HG02623 (cell line): ENCODE data around the gene CCDC74A.
"Not testable (repeated sequence)": the region's sequence is repeated elsewhere in the genome, so short reads cannot be mapped to it uniquely, and the experiment has no call there.

ENCODE experiments used
- ATAC-seq: cut with Tn5 transposase; IDR thresholded peaks from one replicate; pipeline ENCODE4 v1.9.1; 2021; ENCODE audit warnings: moderate library complexity; ENCODE audit not compliant: unreplicated experiment

The CCDC74A gene

DNA sequence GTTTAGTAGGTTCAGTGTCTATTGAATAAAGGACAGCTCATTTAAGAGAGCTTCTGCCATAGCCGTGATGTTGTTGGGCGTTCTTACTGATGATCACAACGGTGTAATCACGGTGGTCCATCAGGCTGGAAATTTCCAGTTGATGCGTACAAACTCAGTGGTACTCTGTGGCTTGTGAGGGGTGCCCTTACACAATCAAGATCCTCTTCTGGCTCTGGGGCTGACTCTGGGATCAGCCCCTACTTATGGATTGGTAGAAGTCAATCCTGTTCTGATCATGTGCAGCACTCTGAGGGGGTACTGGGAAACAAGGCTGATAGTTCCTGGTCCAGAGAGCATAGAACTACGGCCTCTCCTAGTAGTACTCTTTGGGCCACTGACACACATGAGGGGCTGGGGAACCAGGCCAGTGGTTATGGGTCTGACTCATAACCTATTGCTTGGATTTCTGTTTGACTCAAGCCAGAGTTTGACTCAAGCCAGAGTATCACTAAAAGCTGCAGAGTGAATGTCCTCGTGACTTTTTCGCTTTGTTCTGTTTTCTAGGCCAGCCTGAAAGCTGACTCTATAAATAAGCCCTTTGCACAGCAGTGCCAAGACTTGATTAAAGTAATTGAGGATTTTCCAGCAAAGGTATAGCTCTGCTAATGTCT lies 29.2 kb upstream of the CCDC74A start:
- ATAC-seq = peak; percentile 89

DNA sequence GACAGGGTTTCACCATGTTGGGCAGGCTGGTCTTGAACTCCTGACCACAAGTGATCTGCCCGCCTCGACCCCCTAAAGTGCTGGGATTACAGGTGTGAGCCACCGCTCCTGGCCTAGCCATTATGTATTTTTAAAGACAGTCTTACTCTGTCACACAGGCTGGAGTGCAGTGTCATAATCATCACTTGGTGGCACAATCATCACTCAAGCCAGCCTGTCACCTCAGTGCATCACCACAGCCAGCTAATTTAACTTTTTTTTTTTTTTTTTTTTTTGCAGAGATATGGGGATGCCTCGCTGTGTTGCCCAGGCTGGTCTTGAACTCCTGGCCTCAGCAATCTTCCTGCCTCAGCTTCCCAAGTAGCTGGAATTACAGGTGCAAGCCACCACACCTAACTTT lies 24.1 kb upstream of the CCDC74A start:
- not testable (repeated sequence) for ATAC-seq

DNA sequence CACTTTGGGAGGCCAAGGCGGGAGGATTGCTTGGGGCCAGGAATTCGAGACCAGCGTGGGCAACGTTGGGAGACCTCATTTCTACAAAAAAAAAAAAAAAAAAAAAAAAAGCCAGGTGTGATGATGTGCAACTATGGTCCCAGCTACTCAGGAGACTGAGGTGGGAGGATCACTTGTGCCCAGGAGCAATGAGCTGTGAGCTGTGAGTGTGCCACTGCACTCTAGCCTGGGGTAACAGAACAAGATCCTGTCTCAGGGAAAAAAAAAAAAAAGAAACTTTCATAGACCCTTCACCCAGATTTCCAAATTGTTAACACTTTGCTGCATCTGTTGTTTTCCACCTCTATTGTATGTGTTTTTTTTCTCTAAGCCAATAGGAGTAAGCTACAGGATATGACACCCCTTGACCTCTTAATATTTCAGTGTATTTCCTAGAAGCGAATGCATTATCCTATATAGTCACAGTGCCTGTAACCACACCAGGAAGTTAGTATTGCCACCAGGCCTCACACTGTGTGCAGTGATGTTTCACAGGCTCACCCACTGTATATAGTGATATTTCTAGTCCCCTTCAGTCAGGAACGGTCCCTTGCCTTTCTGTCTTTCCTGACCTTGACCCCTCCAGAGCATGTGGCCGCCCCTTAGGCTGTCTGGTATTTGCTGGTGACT lies 23.5 kb upstream of the CCDC74A start:
- ATAC-seq = not testable (repeated sequence)

DNA sequence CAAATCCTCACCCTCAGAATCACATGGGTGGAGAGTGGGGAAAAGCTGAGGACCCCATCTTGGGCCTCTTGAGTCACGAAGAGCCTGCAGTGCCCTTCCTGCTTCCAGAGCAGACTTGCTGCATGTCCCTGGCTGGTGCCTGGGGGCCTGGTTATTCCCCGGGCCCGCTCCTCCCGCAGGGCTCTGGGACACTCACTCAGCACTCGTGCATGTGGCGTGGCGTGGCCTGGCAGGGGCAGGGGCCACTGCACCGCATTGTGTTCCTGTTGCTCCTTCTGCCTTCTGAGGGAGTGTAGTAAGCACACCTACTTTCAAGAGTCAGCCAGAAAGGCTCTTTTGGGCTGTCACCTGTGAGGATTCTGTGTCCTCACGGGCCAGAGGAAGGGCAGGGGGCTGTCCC lies 18.1 kb upstream of the CCDC74A start:
- ATAC-seq = no peak

DNA sequence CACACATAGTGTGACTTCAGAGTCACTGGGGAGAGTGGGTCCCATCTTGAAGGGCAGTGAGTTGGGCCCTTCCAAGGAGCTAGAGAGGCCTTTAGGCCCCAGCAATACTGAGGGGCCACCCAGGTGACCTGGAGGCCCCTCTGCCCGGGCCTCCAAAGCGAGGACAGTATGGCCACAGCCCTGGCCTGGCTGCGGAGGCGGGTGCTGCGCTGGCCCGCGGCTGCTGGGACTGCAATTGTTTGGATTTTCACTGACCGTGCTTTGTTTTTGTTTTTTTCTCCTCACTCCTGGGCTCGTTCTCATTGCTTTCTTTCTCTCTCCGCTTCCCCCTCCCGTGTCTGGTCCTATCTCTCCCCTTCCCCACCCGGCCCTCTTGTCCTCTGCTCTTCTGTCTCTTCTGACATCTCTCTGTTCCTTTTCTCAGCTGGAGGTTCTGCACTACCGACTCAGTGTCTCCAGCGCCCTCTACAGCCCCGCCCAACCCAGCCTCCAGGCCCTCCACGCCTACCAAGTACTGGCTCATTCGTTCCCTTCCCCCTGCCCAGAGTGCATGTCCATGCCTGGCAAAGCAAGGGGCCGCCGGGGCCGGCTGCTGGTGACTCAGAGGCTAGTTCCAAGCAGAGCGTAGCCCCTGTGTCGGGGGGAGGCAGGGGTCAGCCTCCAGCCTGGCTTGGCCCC lies 16.3 kb upstream of the CCDC74A start:
- not testable (repeated sequence) for ATAC-seq

DNA sequence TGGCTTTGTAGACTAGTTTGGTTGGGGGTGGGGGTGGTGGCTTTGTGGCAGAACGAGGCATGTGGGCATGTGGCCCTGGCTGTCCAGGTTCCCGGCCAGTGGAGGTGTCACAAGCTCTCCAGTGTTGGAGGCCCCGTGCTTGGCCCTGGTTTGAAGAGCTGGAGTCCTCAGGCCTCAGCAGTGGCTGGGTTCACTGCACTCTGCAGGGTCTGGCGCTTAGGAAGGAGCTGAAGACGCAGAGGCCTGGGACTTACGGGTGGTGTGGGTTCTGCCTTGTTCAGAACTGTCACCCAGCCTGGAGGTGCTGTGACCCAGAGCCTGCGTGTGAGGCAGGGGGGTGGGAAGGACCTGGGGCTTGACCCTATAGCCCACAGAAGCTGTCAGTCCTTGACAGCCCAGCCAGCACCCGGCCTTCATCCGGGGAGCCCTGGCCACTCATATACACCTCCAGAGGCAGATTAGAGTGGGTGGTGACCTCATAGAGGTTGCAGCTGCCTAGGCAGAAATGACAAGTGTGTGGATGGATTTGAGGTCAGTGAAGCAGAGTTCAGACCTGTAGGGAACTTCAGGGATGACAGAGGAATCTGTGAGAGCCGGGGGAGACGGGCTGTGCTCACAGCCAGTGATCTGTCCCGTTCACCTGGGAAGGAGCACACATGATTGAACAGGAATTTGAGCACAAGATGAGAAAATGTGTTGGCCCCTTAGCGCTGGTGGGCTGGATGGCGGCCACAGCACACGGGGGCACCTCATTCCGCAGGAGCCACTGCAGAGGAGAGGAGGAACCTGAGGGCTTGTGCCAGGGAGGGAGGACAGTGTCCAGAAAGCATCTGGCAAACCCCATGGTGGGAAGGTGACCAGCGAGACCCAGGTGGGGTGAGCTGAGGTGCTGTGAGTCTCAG lies 15.5 kb upstream of the CCDC74A start:
- ATAC-seq = not testable (repeated sequence)

DNA sequence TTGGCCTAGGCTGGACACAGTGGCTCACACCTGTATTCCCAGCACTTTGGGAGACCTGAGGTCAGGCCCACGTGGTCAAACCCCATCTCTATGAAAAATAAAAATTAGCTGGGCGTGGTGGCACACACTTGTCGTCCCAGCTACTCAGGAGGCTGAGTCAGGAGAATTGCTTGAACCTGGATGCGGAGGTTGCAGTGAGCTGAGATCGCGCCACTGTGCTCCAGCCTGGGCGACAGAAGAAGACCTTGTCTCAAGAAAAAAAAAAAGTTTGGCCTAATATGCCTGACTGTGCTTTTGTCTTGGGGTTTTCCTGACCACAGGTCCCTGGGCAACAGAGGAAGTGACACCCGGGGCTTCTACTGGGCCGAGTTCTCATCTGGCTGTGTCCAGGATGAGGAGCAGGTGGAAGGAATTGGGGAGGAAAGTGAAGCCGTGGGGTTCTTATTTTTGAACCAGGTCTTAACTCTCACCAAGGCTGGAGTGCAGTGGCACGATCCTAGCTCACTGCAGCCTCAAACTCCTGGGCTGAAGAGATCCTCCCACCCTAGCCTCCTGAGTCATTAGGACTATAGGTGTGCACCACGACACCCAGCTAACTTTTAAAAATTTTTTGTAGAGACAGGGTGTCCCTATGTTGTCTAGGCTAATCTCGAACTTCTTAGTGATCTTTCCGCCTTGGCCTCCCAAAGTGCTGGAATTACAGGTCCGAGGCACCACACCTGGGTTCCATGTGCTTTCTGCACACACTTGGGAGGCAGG lies 13.1 kb upstream of the CCDC74A start:
- peak; percentile 75 for ATAC-seq

DNA sequence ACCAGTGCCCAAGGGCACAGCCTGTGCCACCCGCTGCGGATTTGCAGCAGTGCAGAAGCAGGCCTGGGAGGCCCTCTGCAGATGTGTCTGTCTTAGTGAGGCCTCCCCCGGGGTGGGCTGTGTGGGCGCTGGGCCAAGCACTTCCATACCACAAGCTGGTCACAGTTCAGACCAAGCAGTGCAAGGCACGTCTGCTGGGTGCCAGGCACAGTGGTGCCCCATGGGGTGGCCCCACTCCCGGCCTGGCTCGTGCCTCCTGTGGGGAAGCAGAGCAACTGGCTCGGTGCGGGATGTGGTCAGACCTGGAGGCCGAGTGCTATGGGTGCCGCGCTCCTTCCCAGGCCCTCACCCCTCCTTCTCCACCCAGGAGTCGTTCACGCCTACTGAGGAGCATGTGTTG lies 12.5 kb upstream of the CCDC74A start:
- not testable (repeated sequence) for ATAC-seq

DNA sequence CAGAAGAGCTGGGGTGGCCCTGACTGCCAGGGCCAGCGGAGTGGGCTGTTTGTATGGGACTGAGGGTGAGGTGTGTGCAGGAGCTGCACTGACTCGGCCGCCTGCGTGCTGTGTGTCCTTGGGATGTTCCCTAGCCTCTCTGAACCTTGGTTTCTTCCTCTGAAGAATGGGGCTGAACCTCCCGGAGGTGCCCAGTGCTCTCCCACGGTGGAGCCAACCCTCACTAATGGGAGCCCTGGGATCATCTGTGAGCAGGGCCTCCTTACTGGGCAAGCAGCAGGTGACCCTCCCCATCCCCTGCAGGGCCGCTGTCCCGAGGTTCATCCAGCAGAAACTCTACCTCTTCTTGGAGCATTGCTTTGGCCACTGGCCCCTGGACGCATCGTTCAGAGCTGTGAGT lies 11.7 kb upstream of the CCDC74A start:
- ATAC-seq = no peak

DNA sequence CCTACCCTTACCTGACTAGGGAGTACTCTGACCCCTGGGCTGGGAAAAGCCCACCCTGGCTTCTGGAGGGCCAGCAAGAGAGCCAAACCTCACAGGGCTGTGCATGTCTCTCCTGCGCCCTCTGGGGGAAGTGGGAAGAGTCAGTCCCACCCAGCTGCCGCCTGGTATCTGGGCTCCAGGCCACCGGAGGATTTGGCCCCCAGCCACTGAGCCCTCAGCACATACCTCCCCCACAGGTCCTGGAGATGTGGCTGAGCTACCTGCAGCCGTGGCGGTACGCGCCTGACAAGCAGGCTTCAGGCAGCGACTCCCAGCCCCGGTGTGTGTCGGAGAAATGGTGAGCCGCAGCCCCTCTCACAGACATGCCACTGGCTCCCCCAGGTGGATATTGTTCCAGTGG lies 11.1 kb upstream of the CCDC74A start:
- not testable (repeated sequence) for ATAC-seq

DNA sequence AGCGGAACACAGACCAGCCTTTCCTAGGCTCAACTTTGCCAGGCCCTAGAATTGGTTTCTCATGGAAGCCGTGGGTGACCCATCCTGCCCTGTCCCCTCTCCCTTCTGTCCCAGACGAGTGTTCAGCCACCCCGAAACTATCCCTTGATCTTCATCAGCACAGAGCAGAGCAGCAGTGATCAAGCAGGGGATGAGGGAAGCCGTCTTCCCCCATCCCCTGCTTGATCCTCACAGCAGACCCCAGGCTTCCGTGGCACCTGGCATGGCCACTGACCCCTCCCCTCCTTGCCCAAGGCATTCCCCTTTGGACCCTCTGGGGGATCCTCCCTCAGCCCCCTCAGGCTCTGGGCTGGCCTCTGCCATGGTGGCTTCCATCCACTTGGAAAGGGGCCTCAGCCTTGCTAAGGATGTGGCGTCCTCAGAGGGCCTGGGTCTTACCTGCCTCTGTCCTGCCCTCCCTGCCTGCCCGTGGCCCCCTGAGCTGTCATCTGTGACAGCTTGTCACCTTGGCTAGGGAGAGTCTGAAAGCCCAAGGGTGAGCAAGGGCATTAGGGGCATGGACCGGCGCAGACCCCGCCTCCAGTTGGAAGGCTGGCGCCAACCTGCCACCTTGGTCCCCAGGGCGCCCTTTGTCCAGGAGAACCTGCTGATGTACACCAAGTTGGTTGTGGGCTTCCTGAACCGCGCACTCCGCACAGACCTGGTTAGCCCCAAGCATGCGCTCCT lies 10.4 kb upstream of the CCDC74A start:
- no peak for ATAC-seq

DNA sequence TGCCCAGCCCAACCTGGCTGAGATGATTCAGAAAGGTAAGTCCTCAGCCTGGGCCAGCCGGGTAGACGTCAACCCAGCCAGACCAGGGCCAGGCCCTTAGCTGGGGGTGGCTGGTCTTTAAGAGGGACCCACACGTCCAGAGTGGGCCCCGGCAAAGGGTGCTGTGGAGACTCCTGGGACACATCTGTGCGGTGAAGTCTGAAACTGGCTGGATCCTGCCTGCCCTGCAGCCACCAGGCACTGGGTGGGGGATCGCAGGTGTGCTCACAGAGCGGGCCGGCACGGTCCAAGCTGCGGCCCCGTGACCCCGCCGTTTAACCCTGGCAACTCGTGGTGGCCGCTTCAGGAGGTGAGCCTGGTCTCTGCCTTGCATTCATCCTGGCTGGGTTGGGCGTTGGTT lies 9.8 kb upstream of the CCDC74A start:
- not testable (repeated sequence) for ATAC-seq

DNA sequence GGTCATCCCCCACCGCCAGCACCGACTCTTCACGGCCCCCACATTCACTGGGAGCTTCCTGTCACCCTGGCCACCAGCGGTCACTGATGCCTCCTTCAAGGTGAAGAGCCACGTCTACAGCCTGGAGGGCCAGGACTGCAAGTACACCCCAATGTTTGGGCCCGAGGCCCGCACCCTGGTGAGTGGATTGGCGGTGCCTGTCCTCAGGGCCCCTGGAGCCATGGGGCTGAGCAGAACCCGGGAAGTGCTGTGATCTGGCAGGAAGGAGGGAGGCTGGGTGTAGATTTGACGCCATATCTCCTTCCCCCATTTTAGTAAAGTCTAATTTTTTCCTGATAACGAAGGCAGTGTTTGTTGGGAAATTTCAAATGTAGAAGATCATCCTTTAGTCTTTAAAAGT lies 9.2 kb upstream of the CCDC74A start:
- ATAC-seq = not testable (repeated sequence)

DNA sequence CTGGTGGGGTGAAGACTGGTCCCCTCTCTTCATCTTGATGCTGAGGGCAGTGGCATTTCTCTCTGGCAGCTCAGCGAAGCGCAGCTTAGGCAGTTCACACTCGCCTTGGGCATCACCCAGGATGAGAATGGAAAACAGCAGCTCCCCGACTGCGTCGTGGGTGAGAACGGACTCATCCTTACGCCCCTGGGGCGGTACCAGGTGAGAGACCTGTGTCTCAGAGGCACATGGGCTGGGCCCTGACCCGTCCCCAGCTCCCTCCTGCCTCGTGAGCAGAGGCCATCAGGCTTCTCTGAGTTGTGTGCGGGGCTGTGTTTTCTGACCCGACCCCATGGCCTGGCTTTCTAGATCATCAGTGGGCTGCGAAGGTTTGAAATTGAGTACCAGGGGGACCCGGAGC lies 8.2 kb upstream of the CCDC74A start:
- no peak for ATAC-seq

DNA sequence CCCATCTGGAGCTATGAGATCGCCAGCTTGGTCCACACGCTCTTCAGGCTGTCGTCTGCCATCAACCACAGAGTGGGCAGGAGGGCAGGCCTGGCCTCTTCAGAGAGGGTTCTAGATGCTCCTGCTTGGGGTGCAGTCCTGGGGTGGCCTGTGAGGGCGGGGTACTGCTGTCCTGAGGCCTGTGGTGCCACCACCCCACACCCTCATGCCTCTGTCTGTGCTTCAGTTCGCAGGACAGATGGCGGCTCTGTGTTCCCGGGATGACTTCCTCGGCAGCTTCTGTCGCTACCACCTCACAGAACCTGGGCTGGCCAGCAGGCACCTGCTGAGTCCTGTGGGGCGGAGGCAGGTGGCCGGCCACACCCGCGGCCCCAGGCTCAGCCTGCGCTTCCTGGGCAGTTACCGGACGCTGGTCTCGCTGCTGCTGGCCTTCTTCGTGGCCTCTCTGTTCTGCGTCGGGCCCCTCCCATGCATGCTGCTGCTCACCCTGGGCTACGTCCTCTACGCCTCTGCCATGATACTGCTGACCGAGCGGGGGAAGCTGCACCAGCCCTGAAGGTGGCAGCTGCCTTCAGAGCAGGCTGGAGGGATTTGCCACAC lies 7.7 kb upstream of the CCDC74A start:
- not testable (repeated sequence) for ATAC-seq

DNA sequence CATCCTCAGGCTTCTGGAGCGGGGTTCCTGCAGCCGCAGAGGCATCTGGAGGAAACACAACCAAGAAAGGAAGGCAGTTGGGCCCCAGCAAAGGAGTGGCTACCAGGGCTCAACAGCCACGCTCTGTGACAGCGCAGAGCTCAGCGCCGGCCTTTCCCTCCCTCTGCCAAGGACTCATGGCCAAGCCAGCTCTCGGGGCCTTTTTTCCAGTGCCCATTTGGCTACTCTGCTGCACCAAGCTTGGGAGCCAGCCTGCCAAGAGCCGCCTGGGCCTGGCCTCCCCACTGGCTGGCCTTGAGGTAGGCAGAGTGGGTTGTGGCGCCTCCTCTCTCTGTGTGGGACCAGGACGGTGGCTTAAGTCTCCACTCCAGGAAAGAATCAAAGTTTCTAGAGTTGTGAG lies 7.2 kb upstream of the CCDC74A start:
- ATAC-seq = no peak

DNA sequence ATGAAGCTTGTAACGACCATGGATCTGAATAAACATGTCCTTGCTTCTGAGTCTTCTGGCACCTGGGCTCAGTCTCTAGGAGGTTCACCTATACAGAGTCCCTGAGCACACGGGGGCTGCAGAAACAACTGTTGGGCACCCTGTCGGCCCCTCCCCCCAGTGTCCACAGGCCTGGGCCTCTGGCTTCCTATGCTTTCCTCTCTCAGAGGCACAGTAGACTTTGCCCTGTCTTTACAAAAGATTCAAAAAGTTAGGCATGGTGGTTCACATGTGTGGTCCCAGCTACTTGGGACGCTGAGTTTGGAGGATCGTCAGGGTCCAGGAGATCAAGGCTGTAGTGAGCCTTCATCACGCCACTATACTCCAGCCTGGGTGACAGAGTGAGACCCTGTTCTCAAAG lies 6.2 kb upstream of the CCDC74A start:
- ATAC-seq = not testable (repeated sequence)

DNA sequence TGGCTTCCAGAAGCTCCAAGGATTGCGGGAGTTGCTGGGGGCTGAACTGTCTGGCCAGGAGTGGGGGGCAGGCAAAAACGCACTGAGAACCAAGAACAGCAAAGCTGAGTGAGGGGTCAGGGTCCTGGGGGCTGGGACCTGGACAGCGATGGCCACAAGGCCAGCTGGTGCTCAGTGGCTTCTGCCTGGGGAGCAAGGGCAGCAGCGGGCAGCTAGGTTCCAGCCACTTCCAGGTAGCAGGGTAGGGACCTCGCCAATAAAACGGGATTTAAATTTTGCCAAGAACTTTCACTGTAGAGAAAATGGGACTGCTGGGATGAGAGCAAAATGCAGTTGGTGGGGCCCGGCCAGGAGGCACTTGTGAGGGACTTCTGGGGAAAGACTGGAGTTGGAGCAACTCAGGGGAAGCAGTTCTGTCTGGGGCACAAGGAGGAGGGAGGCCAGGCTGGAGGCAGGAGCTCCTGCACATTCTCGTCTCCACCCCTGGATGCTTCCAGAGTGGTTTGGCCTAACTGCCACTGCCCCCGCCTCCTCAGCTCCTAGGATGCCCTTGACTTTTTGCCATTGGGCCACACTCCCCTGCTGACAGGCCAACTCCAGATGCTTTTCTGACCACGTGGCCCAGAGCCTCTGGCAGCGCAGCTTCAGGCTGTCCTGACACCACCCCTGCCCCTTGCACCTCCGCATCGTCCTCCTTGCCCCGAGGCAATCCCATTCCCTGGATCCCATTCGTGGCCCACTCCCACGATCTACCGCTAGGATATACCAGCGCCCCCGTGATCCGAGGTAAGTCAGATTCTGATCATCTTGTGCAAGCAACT lies 5.5 kb upstream of the CCDC74A start:
- no peak for ATAC-seq

DNA sequence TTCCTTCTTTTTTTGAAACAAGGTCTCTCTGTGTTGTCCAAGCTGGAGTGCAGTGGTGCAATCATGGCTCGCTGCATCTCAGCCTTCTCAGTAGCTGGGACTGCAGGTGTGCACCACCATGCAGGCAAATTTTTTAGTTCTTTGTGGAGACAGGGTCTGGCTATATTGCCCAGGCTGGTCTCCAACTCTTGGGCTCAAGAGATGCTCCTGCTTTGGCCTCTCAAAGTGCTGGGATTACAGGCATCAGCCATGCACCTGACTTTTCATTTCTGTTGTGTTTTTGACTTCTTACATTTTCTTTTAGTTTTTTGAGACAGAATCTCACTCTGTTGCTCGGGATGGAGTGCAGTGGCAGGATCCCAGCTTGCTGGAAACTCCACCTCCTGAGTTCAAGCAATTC lies 2.4 kb upstream of the CCDC74A start:
- ATAC-seq = not testable (repeated sequence)
